HK-2 (cell line): ENCODE results near the gene CCDC141.
A peak's percentile ranks its signal among the peaks of the same experiment; 100 is the strongest.

Experiments used
- DNase-seq: peaks from one replicate; pipeline ENCODE4 v3.0.0-alpha.2; 2018; ENCODE audit not compliant: unreplicated experiment

Gene CCDC141

GRCh38 chr2:178913049-178913441 is 136.9 kb downstream of the CCDC141 start:
- DNase-seq = no peak

- no peak for DNase-seq
Observed at GRCh38 chr2:178912416-178913048, 137.4 kb downstream of the CCDC141 start.

GRCh38 chr2:178911039-178911438 is 138.9 kb downstream of the CCDC141 start:
- no peak for DNase-seq

GRCh38 chr2:178910005-178910404 is 139.9 kb downstream of the CCDC141 start:
- DNase-seq = no peak

GRCh38 chr2:178909507-178909906 is 140.4 kb downstream of the CCDC141 start:
- no peak for DNase-seq

GRCh38 chr2:178908810-178909209 is 141.1 kb downstream of the CCDC141 start:
- DNase-seq = no peak

GRCh38 chr2:178905261-178905660 is 144.7 kb downstream of the CCDC141 start:
- DNase-seq = no peak

GRCh38 chr2:178899656-178900055 is 150.3 kb downstream of the CCDC141 start:
- DNase-seq = no peak

GRCh38 chr2:178895872-178896271 is 154.1 kb downstream of the CCDC141 start:
- DNase-seq = no peak

- no peak for DNase-seq
Observed at GRCh38 chr2:178895171-178895570, 154.8 kb downstream of the CCDC141 start.

GRCh38 chr2:178892751-178893625 is 156.9 kb downstream of the CCDC141 start:
- no peak for DNase-seq

GRCh38 chr2:178891959-178892485 is 157.9 kb downstream of the CCDC141 start:
- DNase-seq = no peak

- peak; percentile 40 for DNase-seq
Observed at GRCh38 chr2:178891265-178891958, 158.5 kb downstream of the CCDC141 start.

- DNase-seq = no peak
Observed at GRCh38 chr2:178886006-178886405, 163.9 kb downstream of the CCDC141 start.

- DNase-seq = no peak
Observed at GRCh38 chr2:178884440-178884839, 165.5 kb downstream of the CCDC141 start.

- no peak for DNase-seq
Observed at GRCh38 chr2:178882666-178883440, 167.1 kb downstream of the CCDC141 start.

- DNase-seq = no peak
Observed at GRCh38 chr2:178881075-178881474, 168.9 kb downstream of the CCDC141 start.

- DNase-seq = no peak
Observed at GRCh38 chr2:178880257-178880656, 169.7 kb downstream of the CCDC141 start.

- DNase-seq = no peak
Observed at GRCh38 chr2:178877874-178878273, 172.1 kb downstream of the CCDC141 start.

- DNase-seq = no peak
Observed at GRCh38 chr2:178874529-178875240, 175.3 kb downstream of the CCDC141 start.

- no peak for DNase-seq
Observed at GRCh38 chr2:178873912-178874311, 176.0 kb downstream of the CCDC141 start.
